Spleen (tissue), 7 donors: Measurements from ENCODE around the gene RUFY1.

Experiments
- CTCF ChIP-seq, 11 experiments: fragments of 200-600 bp in 7 of 11; fragments of 450-650 bp in 4 of 11; sonication (generic) in 4 of 11; IDR thresholded peaks in 8 of 11; conservative IDR thresholded peaks in 3 of 11; 1 replicate in 7 of 11; 2 replicates in 4 of 11; pipeline versions ENCODE4 v1.4.0 to v1.8.0; 2016 to 2021; ENCODE audit warnings: antibody characterized with exemption in 11 of 11, inconsistent platforms in 4 of 11, mild to moderate bottlenecking in 1 of 11
- POLR2A ChIP-seq, 3 donors: fragments of 450-650 bp; IDR thresholded peaks; one replicate each; pipeline ENCODE4 v1.5.1; 2017; ENCODE audit warnings: antibody characterized with exemption in 3 of 3, mild to moderate bottlenecking in 1 of 3
- POLR2AphosphoS5 ChIP-seq, 3 donors: sonication (generic); formaldehyde crosslinking; IDR thresholded peaks; one replicate each; pipeline ENCODE4 v1.5.1; 2017; ENCODE audit warnings: antibody characterized with exemption in 3 of 3
- donor health status: DM: no; HTN: no; CAD: no; lungs with moderate emphysema.
- donor health status: DM: no; HTN: no; CAD: no.
- donor health status: DM: no; HTN: no; CAD: no.

- TF ChIP-seq POLR2A (IDR thresholded peaks at IDR 0.05) = no peak
- TF ChIP-seq CTCF (IDR thresholded peaks at IDR 0.05 in 8 of 11, conservative IDR thresholded peaks at IDR 0.05 in 3 of 11) = no peak
- no peak for TF ChIP-seq POLR2AphosphoS5 (IDR thresholded peaks at IDR 0.05)
These were observed 74.5 kb downstream of the RUFY1 start for GRCh38 chr5:179624841-179625271.
